NCI-H446 (cell line): Measurements from ENCODE around the gene KLRD1.
"Not testable (repeated sequence)": the region's sequence is repeated elsewhere in the genome, so short reads cannot be mapped to it uniquely, and the experiment has no call there.

Experiments
- DNase-seq, 2 experiments: peaks; one replicate each; lab custom pipeline; 2025; lab: John Stamatoyannopoulos, UW

The KLRD1 gene

DNA sequence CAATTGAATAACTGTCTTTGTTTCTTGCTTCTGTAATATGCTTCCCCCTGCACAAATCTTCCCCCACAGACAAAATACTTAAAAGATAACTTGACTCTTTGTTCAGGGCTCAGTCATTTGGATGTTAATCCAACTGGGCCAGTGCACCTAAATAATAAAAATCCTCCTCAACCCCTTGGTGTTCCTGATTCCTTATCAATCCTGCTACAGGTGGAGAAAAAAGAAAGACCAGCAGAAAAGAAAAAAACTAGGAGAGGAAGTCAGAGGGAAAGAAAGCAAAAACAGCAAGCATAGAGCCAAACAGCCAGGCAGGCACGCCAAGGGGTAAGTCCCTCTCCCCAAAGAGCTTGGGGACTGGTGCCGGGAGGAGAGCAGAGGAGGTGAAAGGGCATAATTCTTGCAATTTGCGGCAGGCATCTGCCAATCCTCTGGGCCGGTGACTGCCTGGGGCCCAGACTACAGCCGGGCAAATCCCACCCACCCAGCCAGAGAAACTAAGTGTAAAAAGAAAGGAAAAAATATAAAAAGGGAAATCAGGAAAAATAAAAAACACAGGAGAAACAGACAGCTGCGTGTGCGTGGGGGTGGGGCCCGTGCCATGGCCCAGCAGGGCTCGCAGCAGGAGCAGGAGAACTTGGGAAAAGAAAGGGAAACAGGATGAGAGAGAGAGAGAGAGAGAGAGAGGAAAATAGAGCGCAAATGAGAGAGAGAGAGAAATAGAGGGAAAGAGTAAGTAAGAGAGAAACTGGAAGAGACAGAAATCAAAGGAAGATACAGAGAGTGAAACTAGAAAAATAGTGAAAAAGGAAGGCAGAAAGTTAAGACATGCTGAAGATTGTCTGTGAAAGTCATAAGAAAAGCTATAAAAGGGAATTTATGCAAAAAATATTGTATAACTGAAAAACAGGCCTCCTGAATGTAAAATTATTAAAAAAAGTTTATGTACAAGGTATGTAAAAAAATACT, 60.8 kb downstream of the KLRD1 start:
- DNase-seq, result no peak

DNA sequence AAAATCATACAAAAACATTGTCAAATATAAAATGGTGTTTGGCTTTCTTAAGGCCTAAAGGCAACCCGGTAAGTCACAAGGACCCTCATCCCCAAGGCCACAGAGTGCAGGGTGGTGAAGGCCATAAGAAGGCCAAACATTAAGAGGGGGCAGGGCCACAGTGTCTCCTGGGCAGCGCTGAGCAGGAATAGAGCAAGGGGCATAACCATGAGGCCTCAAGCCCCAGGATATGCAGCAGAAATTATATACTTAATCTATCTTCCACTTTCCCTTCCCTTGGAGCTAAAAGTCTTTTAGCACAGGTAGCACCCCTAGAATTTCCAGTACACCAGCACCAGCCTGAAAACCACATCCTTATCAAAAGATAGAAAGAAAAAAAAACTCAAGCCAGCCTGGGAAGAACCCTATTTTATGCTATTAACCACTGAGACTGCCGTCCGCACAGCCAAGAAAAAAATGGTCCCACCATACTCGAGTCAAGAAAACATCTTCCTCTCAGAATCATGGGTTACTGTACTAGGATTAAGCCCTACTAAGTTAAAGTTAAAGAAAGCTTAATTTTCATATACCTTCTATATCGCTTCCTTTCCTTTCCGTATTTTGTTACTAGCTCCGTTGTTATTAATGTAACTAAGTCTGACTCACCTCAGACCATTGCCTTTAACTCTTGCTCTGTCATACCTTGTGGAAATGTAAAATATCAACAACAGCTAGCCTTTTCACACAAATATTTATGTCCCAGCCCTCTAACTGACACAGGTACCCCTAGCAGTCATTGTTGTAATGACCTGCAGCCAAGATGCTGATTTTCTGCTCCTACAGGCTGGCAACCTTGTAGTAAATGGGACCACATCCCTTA, 62.1 kb downstream of the KLRD1 start:
- no peak for DNase-seq

DNA sequence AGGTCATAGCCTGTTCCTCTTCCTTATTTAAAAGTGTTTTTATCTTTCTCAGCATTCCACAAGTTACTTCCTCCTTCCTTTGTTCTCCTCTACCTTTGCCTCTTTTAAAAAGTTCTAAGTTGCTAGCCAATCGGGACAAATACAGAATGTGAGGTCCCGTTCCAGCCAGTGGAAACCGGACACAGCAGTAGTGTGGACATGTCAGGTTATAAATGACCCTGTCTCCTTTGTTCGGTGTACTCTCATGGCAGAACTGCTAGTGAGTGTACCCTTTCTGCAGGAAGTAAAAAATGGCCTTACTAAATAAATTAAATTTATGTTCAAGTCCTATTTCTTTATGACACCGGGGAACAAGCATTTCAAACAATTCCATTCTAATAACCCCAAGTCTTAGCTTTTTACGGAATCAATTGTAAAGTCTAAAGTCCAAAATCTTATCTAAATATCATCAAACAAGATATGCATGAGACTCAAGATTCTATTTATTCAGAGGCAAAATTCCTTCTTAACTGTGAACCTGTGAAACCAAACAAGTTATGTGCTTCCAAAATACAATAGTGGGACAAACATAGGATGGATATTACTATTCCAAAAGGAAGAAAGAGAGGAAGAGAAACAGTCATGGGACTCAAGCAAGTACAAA, 64.3 kb downstream of the KLRD1 start:
- not testable (repeated sequence) for DNase-seq

DNA sequence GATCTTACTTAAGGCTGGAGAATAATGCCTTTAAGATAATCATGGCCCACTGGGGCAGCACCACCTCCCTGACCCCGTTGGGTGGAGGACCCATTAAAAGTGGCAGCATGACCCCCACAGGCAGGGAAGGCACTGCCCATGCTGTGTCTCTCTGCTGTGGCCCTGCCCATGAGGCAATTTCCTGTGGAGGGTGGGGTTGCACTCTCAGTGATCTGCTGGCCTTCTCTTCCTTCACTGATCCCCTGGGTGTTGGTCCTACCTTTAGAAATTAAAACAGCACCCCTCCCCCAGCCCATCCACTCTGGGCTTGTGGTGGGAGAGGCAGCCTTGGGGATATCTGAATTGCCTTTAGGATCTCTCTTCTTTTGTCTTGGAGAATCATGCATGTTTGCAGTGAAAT, 64.9 kb downstream of the KLRD1 start:
- no peak for DNase-seq

- no peak for DNase-seq
Measured at GRCh38 chr12:10374624-10375018, 67.0 kb downstream of the KLRD1 start.

GRCh38 chr12:10378737-10379136, 71.1 kb downstream of the KLRD1 start:
- DNase-seq, result not testable (repeated sequence)
